CD8-positive, alpha-beta memory T cell (primary cell): ENCODE data around the gene TNFSF10. TPM values are rescaled to one million over a fixed set of nuclear protein-coding genes. Genes with fewer than 3 reads are reported as not detected.

Source experiments
- CTCF ChIA-PET: fragments of 350-600 bp; sonication (Branson Sonifier 250); formaldehyde crosslinking; loops from one replicate; lab custom pipeline; 2021; ENCODE audit warnings: antibody characterized with exemption; lab: Charles Lee
- POLR2A ChIA-PET: fragments of 350-600 bp; sonication (Branson Sonifier 250); formaldehyde crosslinking; loops from one replicate; lab custom pipeline; 2021; ENCODE audit warnings: antibody characterized with exemption; lab: Charles Lee
- DNase-seq, 5 donors: peaks; one replicate each; pipeline versions ENCODE4 v3.0.0 to v3.0.0-alpha.2; 2020 to 2022; ENCODE audit warnings: mixed read lengths in 1 of 5
- H3K27ac ChIP-seq: one replicate; pipeline ENCODE4 v1.7.0; 2013; ENCODE audit warnings: low read depth, mild to moderate bottlenecking, low read length, moderate library complexity
- H3K27me3 ChIP-seq: 2 replicates; pipeline ENCODE4 v1.7.0; 2013; ENCODE audit warnings: low read length, mild to moderate bottlenecking; ENCODE audit not compliant: insufficient read depth, poor library complexity, severe bottlenecking
- H3K36me3 ChIP-seq: 2 replicates; pipeline ENCODE4 v1.7.0; 2013; ENCODE audit warnings: mild to moderate bottlenecking, low read length, moderate library complexity; ENCODE audit not compliant: insufficient read depth
- H3K4me1 ChIP-seq: 2 replicates; pipeline ENCODE4 v1.7.0; 2013; ENCODE audit warnings: mild to moderate bottlenecking, low read length, moderate library complexity; ENCODE audit not compliant: insufficient read depth
- H3K4me3 ChIP-seq: 2 replicates; pipeline ENCODE4 v1.7.0; 2013; ENCODE audit warnings: mild to moderate bottlenecking, low read length
- H3K9me3 ChIP-seq: 2 replicates; pipeline ENCODE4 v1.7.0; 2013; ENCODE audit warnings: mild to moderate bottlenecking, low read length
- H3K27ac Mint-ChIP-seq, 8 donors: one replicate each; pipeline ENCODE4 v1.8.0; 2020 to 2021; ENCODE audit warnings: mixed read lengths in 8 of 8, mild to moderate bottlenecking in 6 of 8, inconsistent platforms in 3 of 8, moderate library complexity in 3 of 8
- H3K27me3 Mint-ChIP-seq, 2 donors: one replicate each; pipeline ENCODE4 v1.8.0; 2020 to 2021; ENCODE audit warnings: mixed read lengths in 2 of 2, mild to moderate bottlenecking in 1 of 2, moderate library complexity in 1 of 2
- H3K36me3 Mint-ChIP-seq, 3 donors: one replicate each; pipeline ENCODE4 v1.8.0; 2020 to 2021; ENCODE audit warnings: mixed read lengths in 3 of 3, inconsistent platforms in 1 of 3, mild to moderate bottlenecking in 1 of 3
- H3K4me1 Mint-ChIP-seq, 3 donors: one replicate each; pipeline ENCODE4 v1.8.0; 2020 to 2021; ENCODE audit warnings: mixed read lengths in 3 of 3, inconsistent platforms in 1 of 3, mild to moderate bottlenecking in 1 of 3
- H3K4me3 Mint-ChIP-seq, 7 donors: one replicate each; pipeline ENCODE4 v1.8.0; 2020 to 2021; ENCODE audit warnings: mixed read lengths in 7 of 7, mild to moderate bottlenecking in 6 of 7, moderate library complexity in 4 of 7, inconsistent platforms in 2 of 7
- H3K9me3 Mint-ChIP-seq, 5 donors: one replicate each; pipeline ENCODE4 v1.8.0; 2020 to 2022; ENCODE audit warnings: mixed read lengths in 5 of 5, mild to moderate bottlenecking in 3 of 5, moderate library complexity in 2 of 5, inconsistent platforms in 1 of 5
- polyA plus RNA-seq: library from polyadenylated mRNA; unstranded; fragments of 300-500 nt; fragmentation: Illumina TruSeq; gene quantifications from one replicate; pipeline ENCODE4 v1.2.3, GENCODE V29; 2021
- total RNA-seq, 2 experiments: library from RNA; stranded (reverse); gene quantifications; one replicate each; pipeline ENCODE4 v1.2.3, GENCODE V29; 2021

The TNFSF10 gene
- total and polyA plus RNA-seq, 3 experiments from 2014 or later: 38.2 to 48.1 (median 41.9) TPM

- Mint-ChIP-seq H3K36me3 (no peaks in the 10 kb centered on the region), H3K27ac (no peak overlapping the region), H3K4me1 (no peaks in the 10 kb centered on the region), H3K9me3 (no peaks in the 10 kb centered on the region), H3K4me3 (no peak overlapping the region), H3K27me3 (peaks cover 2 to 3% of the 10 kb centered on the region in 2 donors)
- no peak overlapping the region for H3K4me3 ChIP-seq
- no peaks in the 10 kb centered on the region for H3K36me3 ChIP-seq
- ChIA-PET POLR2A (interaction anchor here (0.6 kb wide), 1 partner anchor 163 kb away, joined by 13 read pairs; no protein-coding TSS in a partner anchor), CTCF (interaction anchor here (0.7 to 4.4 kb wide), 20 partner anchors 8 to 218 kb away, joined by 3 to 19 read pairs (median 3); partner anchors contain the start of genes GHSR and TNFSF10)
- H3K4me1 ChIP-seq: no peaks in the 10 kb centered on the region
- H3K9me3 ChIP-seq: no peaks in the 10 kb centered on the region
- H3K27ac ChIP-seq: no peak overlapping the region
- H3K27me3 ChIP-seq: no peaks in the 10 kb centered on the region
- DNase-seq: peak in 2 of 5 donors; percentile 9 to 16
These were observed 61.6 kb downstream of the TNFSF10 start for GRCh38 chr3:172461530-172462138.

- H3K4me3 ChIP-seq: no peak overlapping the region
- H3K27ac ChIP-seq: no peak overlapping the region
- no peak overlapping the region for H3K27ac Mint-ChIP-seq
- peaks cover 0 to 1% (median 0%) of the 10 kb centered on the region in 5 donors for H3K9me3 Mint-ChIP-seq
- DNase-seq: no peak
- H3K4me1 Mint-ChIP-seq: no peaks in the 10 kb centered on the region
- peaks cover 10 to 36% of the 10 kb centered on the region in 2 donors for H3K27me3 Mint-ChIP-seq
- H3K27me3 ChIP-seq: no peaks in the 10 kb centered on the region
- peaks cover 0 to 2% (median 0%) of the 10 kb centered on the region in 3 donors for H3K36me3 Mint-ChIP-seq
- no peak overlapping the region for H3K4me3 Mint-ChIP-seq
- H3K4me1 ChIP-seq: no peaks in the 10 kb centered on the region
- H3K36me3 ChIP-seq: no peaks in the 10 kb centered on the region
- ChIA-PET CTCF (no interaction called here), POLR2A (no interaction called here)
- no peaks in the 10 kb centered on the region for H3K9me3 ChIP-seq
These were observed 66.8 kb downstream of the TNFSF10 start for GRCh38 chr3:172456404-172456803.

Other genes starting within 250 kb of the TNFSF10 start
- not detected for gene GHSR, start 75.0 kb downstream of the TNFSF10 start, total RNA-seq
- not detected for gene GHSR, start 75.0 kb downstream of the TNFSF10 start, polyA plus RNA-seq
- 10 to 100 TPM in 1 of 2 experiments, 1 to 10 TPM in 1; 9.1 to 12.9 TPM for gene NCEH1, start 187.6 kb upstream of the TNFSF10 start, total RNA-seq
- gene NCEH1, start 187.6 kb upstream of the TNFSF10 start, polyA plus RNA-seq: 3.5 TPM
- 10 to 100 TPM; 31.9 to 32.9 TPM for gene ECT2, start 227.3 kb upstream of the TNFSF10 start, total RNA-seq
- gene ECT2, start 227.3 kb upstream of the TNFSF10 start, polyA plus RNA-seq: 2.4 TPM